WTC11 (cell line): ENCODE results near the gene KCNH3. TPM values are rescaled to one million over a fixed set of nuclear protein-coding genes. Genes with fewer than 3 reads are reported as not detected.

Experiments
- ATAC-seq: fragments of 200-7000 bp; cut with Tn5 transposase; 2 replicates; pipeline ENCODE4 v1.10.0; 2021; ENCODE audit warnings: mild to moderate bottlenecking, moderate library complexity
- CTCF ChIA-PET: fragments of 300-600 bp; sonication (Branson Sonifier 250); formaldehyde crosslinking; loops from one replicate; lab custom pipeline; 2021; ENCODE audit warnings: antibody characterized with exemption; lab: Charles Lee
- POLR2A ChIA-PET: fragments of 350-600 bp; sonication (Branson Sonifier 250); formaldehyde crosslinking; loops from one replicate; lab custom pipeline; 2021; ENCODE audit warnings: antibody characterized with exemption; lab: Charles Lee
- DNase-seq: peaks from one replicate; pipeline ENCODE4 v3.0.0; 2021; ENCODE audit warnings: low spot score
- H3K27ac Mint-ChIP-seq: 2 replicates; pipeline ENCODE4 v1.8.0; 2021; ENCODE audit warnings: mixed read lengths
- H3K27me3 Mint-ChIP-seq: 2 replicates; pipeline ENCODE4 v1.8.0; 2021; ENCODE audit warnings: low read depth, mild to moderate bottlenecking, moderate library complexity, mixed read lengths
- H3K36me3 Mint-ChIP-seq: 2 replicates; pipeline ENCODE4 v1.8.0; 2021; ENCODE audit warnings: mixed read lengths
- H3K4me1 Mint-ChIP-seq: 2 replicates; pipeline ENCODE4 v1.8.0; 2022; ENCODE audit warnings: mixed read lengths
- H3K4me3 Mint-ChIP-seq: 2 replicates; pipeline ENCODE4 v1.8.0; 2021; ENCODE audit warnings: mild to moderate bottlenecking, moderate library complexity, mixed read lengths
- H3K9me3 Mint-ChIP-seq: 2 replicates; pipeline ENCODE4 v1.8.0; 2021; ENCODE audit warnings: mixed read lengths
- ARID4B ChIP-seq: sonication (generic); formaldehyde crosslinking; IDR thresholded peaks from 2 replicates; pipeline ENCODE4 v1.8.0; 2023; ENCODE audit warnings: missing genetic modification reagents, mild to moderate bottlenecking, borderline replicate concordance
- ATF1 ChIP-seq: sonication (generic); formaldehyde crosslinking; IDR thresholded peaks from 2 replicates; pipeline ENCODE4 v1.8.1; 2023; ENCODE audit warnings: mild to moderate bottlenecking, moderate library complexity, missing genetic modification reagents
- CDX4 ChIP-seq: fragments of 250-450 bp; sonication (Bioruptor Pico); IDR thresholded peaks from 2 replicates; pipeline ENCODE4 v1.9.0; 2021; ENCODE audit warnings: moderate library complexity, mild to moderate bottlenecking, inconsistent platforms, borderline replicate concordance
- CREM ChIP-seq: sonication (generic); formaldehyde crosslinking; IDR thresholded peaks from 2 replicates; pipeline ENCODE4 v1.8.1; 2022; ENCODE audit warnings: mild to moderate bottlenecking, missing genetic modification reagents, moderate library complexity
- E2F1 ChIP-seq: sonication (generic); formaldehyde crosslinking; IDR thresholded peaks from 2 replicates; pipeline ENCODE4 v1.8.0; 2022; ENCODE audit warnings: mild to moderate bottlenecking, missing genetic modification reagents
- FOXJ3 ChIP-seq: sonication (generic); formaldehyde crosslinking; IDR thresholded peaks from 2 replicates; pipeline ENCODE4 v1.9.0; 2021; ENCODE audit warnings: missing genetic modification reagents, mild to moderate bottlenecking, borderline replicate concordance
- IRF2 ChIP-seq: sonication (generic); formaldehyde crosslinking; IDR thresholded peaks from 2 replicates; pipeline ENCODE4 v1.8.0; 2022; ENCODE audit warnings: low read depth, missing genetic modification reagents, borderline replicate concordance
- NR3C1 ChIP-seq: sonication (generic); formaldehyde crosslinking; conservative IDR thresholded peaks from 2 replicates; pipeline ENCODE4 v1.8.1; 2023; ENCODE audit warnings: low read depth, mild to moderate bottlenecking, missing genetic modification reagents
- PRDM15 ChIP-seq: sonication (generic); formaldehyde crosslinking; IDR thresholded peaks from 2 replicates; pipeline ENCODE4 v1.8.0; 2022; ENCODE audit warnings: missing genetic modification reagents
- RORB ChIP-seq: fragments of 250-450 bp; sonication (Bioruptor Pico); IDR thresholded peaks from 2 replicates; pipeline ENCODE4 v1.9.0; 2021; ENCODE audit warnings: mild to moderate bottlenecking
- SMAD3 ChIP-seq: sonication (generic); formaldehyde crosslinking; IDR thresholded peaks from 2 replicates; pipeline ENCODE4 v1.8.0; 2022; ENCODE audit warnings: missing genetic modification reagents, mild to moderate bottlenecking, borderline replicate concordance
- TCF7 ChIP-seq: sonication (generic); formaldehyde crosslinking; IDR thresholded peaks from 2 replicates; pipeline ENCODE4 v1.8.0; 2022; ENCODE audit warnings: mild to moderate bottlenecking, low read depth, missing genetic modification reagents, moderate library complexity
- ZMAT4 ChIP-seq: fragments of 250-450 bp; sonication (Bioruptor Pico); IDR thresholded peaks from 2 replicates; pipeline ENCODE4 v1.9.0; 2021; ENCODE audit warnings: mild to moderate bottlenecking
- ZNF219 ChIP-seq: sonication (generic); formaldehyde crosslinking; IDR thresholded peaks from 2 replicates; pipeline ENCODE4 v1.8.0; 2023; ENCODE audit warnings: missing genetic modification reagents, mild to moderate bottlenecking, borderline replicate concordance
- ZNF281 ChIP-seq: sonication (generic); formaldehyde crosslinking; IDR thresholded peaks from 2 replicates; pipeline ENCODE4 v1.8.0; 2023; ENCODE audit warnings: mild to moderate bottlenecking, missing genetic modification reagents
- ZNF416 ChIP-seq: fragments of 250-450 bp; sonication (Bioruptor Pico); IDR thresholded peaks from 2 replicates; pipeline ENCODE4 v1.9.0; 2021; ENCODE audit warnings: mild to moderate bottlenecking, inconsistent platforms
- ZNF423 ChIP-seq: fragments of 250-450 bp; sonication (Bioruptor Pico); IDR thresholded peaks from 2 replicates; pipeline ENCODE4 v2.1.2; 2022; ENCODE audit warnings: mild to moderate bottlenecking, moderate library complexity
- total RNA-seq: library from RNA; stranded (reverse); gene quantifications from 3 replicates; pipeline ENCODE4 v1.2.3, GENCODE V29; 2021

KCNH3 gene
- total RNA-seq, 1 experiment from 2014 or later, result 0.44 TPM

GRCh38 chr12:49518914-49519573 lies 19.8 kb upstream of the KCNH3 start:
- ChIA-PET CTCF (interaction anchor here (0.6 to 1.2 kb wide), 3 partner anchors 121 to 222 kb away, joined by 3 to 4 read pairs (median 3); no protein-coding TSS in a partner anchor), POLR2A (no interaction called here)
- Mint-ChIP-seq H3K27ac (no peak overlapping the region), H3K9me3 (no peaks in the 10 kb centered on the region), H3K4me3 (no peak overlapping the region), H3K36me3 (peaks cover 12% of the 10 kb centered on the region), H3K4me1 (no peaks in the 10 kb centered on the region), H3K27me3 (no peaks in the 10 kb centered on the region)
- DNase-seq, result no peak
- ATAC-seq, result no peak
- no peak for TF ChIP-seq RORB (CRISPR knock-in tag)

GRCh38 chr12:49519574-49519936 lies 19.3 kb upstream of the KCNH3 start:
- Mint-ChIP-seq H3K27me3 (no peaks in the 10 kb centered on the region), H3K36me3 (peaks cover 12% of the 10 kb centered on the region), H3K9me3 (no peaks in the 10 kb centered on the region), H3K4me1 (no peaks in the 10 kb centered on the region), H3K27ac (no peak overlapping the region), H3K4me3 (no peak overlapping the region)
- ChIA-PET CTCF (interaction anchor here (0.6 to 1.2 kb wide), 3 partner anchors 122 to 222 kb away, joined by 3 to 4 read pairs (median 3); no protein-coding TSS in a partner anchor), POLR2A (interaction anchor here (0.7 kb wide), 1 partner anchor 1129 kb away, joined by 7 read pairs; no protein-coding TSS in a partner anchor)
- ATAC-seq (no peak), DNase-seq (no peak)
- TF ChIP-seq ZNF423 (CRISPR knock-in tag), result no peak
- TF ChIP-seq ZNF219 (CRISPR knock-in tag), result no peak
- TF ChIP-seq CDX4, result no peak
- no peak for TF ChIP-seq TCF7 (CRISPR knock-in tag)
- no peak for TF ChIP-seq ZNF281
- no peak for TF ChIP-seq FOXJ3 (CRISPR knock-in tag)
- TF ChIP-seq CREM (CRISPR knock-in tag), result no peak
- no peak for TF ChIP-seq ZMAT4 (CRISPR knock-in tag)
- no peak for TF ChIP-seq ARID4B (CRISPR knock-in tag)
- no peak for TF ChIP-seq PRDM15 (CRISPR knock-in tag)
- no peak for TF ChIP-seq IRF2 (CRISPR knock-in tag)
- TF ChIP-seq ATF1 (CRISPR knock-in tag), result no peak
- TF ChIP-seq NR3C1 (CRISPR knock-in tag), result no peak
- no peak for TF ChIP-seq E2F1 (CRISPR knock-in tag)
- TF ChIP-seq SMAD3 (CRISPR knock-in tag), result no peak
- TF ChIP-seq ZNF416, result no peak
